HG03558 (cell line): ENCODE data around the gene STEAP1B.

ENCODE experiments used
- ATAC-seq: cut with Tn5 transposase; IDR thresholded peaks from one replicate; pipeline ENCODE4 v1.9.1; 2021; ENCODE audit warnings: moderate number of reproducible peaks; ENCODE audit not compliant: unreplicated experiment; ENCODE audit errors: extremely low read depth

The STEAP1B gene

DNA sequence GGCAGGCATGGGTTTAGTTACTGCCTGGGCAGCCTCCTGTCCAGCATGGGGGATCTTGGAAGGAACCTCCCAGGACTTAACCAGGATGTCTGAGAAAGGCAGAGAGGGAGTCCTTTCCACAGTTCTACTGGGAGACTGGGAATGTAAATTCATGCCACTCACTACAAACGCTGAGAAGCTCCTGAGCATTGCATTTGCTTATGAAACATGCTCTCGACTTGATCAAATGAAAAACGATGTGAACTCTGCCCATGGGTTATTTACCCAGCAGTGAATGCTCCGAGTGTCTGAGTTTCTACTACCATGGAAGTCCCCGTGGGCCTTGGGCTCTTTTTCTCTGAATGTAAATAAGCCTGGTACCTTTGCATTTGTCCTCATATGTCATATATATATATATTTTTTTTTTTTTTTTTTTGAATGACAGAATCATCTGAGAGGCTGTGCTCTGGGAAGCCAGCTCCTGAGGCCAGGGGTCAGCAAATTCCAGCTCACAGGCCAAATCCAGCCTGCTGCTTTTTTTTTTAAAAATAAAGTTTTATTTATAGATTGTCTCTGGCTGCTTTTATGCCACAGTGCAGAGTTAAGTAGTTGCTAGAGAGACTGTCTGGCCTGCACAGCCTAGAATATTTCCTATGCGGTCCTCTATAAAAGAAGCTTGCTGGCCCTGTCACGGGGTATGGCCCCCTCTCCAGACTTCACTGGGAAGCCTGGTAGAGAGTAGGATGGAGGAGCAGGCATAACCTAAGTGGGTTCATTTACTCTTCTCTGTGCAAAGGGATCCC lies 121.6 kb downstream of the STEAP1B start:
- no peak for ATAC-seq

- no peak for ATAC-seq
These were observed 122.3 kb downstream of the STEAP1B start for GRCh38 chr7:22377703-22378102.

DNA sequence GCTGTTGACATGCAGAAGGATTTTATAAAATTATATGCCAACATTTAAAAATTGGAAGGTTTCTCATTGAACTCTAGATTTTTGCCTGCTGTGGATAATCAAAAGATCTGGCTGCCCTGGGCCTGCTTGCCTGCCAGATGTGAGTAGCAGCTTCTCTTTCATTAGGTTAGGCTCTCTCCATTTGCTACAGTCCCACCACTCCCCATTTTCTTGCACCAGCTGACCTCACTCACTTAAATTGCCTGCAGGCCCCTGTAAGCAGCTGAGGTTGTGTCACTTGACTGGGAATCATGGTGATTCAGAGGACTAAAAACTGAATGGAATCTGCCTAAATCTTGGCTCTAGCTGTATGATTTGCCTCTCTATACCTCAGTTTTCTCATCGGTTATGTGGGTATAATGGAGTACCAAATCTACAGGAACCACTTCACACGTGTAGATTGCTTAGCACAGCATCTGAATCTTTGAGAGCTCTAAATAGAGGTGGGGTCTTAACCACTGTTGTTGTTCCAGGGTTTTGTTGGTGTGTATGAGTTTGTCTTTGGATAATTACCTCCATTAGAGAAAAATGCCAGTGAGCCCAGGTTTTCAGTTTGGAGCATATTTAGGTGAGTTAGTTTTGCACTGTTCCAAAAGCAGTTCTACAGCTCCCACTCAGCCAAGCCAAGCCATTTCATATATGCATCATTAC lies 124.5 kb downstream of the STEAP1B start:
- no peak for ATAC-seq

DNA sequence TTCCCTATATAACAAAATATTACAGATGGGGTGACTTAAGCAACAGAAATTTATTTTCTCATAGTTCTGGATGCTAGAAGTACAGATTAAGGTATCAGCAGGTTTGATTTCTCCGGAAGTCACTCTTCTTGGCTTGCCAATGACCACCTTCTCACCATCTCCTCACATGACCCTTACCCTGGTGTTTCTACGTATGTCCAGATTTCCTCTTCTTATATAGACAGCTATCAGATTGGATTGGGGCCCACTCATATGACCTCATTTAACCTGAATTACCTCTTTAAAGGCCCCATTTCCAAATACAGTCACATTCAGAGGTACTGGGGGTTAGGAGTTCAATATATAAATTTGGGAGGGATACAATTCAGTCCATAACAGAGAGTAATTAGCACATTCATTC lies 126.1 kb downstream of the STEAP1B start:
- no peak for ATAC-seq

DNA sequence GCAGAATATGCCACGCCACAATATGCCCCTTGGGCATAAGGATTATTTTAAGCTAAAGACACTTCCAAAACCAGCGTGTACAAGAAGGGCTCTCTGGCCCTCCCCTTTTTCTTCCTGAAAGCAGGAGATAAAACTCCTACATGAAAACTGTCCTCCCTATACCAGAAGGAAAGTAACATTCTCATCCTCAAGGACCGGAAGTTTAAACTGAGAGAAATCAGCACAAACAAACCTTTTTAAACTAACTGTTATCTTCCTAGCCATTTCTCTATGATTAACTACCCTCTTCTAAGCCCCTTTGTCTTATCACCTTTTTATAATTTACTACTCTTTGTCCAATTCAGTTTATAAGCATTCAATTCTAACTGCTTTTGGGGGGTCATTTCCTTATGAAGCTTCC lies 126.6 kb downstream of the STEAP1B start:
- ATAC-seq = no peak

DNA sequence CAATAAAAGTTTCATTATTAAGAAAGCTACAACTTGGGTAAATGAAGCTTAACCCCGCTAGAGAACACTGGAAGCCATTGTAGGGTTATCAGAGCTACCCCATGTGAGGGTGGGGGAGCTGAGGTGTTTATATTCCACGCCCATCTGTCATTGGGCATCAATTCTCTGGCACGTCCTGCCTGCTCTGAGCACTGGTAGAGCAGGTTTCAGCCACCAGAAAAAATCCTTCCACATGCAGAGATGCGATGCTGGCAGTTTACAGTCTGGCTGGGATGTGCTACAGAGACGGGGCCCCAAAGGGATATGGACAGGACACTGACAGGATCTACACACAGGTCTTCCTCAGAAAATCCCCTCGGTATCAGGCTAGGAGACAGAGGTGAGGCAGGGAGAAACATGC lies 127.1 kb downstream of the STEAP1B start:
- no peak for ATAC-seq

DNA sequence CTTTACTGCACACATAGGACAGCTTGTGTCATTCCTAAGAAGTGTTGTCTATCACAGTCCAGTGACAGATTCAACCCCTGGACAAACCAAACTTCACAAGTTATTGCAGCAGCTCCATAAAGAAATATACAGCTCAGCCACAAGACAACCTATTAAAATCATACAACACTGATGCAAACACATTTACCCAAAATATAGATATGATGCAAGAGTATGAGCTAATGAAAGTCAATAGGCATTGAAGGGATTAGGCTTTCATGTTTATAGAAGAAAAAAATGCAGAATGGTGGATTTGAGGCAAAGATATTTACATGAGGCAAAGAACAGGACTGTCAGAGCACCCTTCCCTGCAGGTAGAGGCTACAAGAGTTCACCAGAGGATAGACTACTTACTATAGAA lies 128.1 kb downstream of the STEAP1B start:
- ATAC-seq = no peak
